Frontal cortex (tissue), 4 donors: Measurements from ENCODE around the gene NECTIN1. TPM values are rescaled to one million over a fixed set of nuclear protein-coding genes. Genes with fewer than 3 reads are reported as not detected.

Source experiments
- DNase-seq, 2 donors: peaks; one replicate each; pipeline ENCODE4 v3.0.0; 2012; ENCODE audit warnings: low spot score in 2 of 2
- FAIRE-seq: peaks from 2 replicates; lab custom pipeline; 2012; peaks lifted over from hg19 to GRCh38; lab: Jason Lieb, UNC
- total RNA-seq: library from RNA; depleted of rRNA; stranded (reverse); fragments of >200 nt; gene quantifications from one replicate; pipeline ENCODE4 v1.2.3, GENCODE V29; 2014
- donor health status: control.
- donor health status: control.
- donor health status: control.

The NECTIN1 gene
- total RNA-seq, 1 donor from 2014 or later: 10.2 TPM

GRCh38 chr11:119680541-119681360, 48.2 kb downstream of the NECTIN1 start:
- no peak for FAIRE-seq
- no peak for DNase-seq

- FAIRE-seq: no peak
Observed at GRCh38 chr11:119679346-119679745, 49.7 kb downstream of the NECTIN1 start.

GRCh38 chr11:119678351-119678750, 50.6 kb downstream of the NECTIN1 start:
- FAIRE-seq (no peak), DNase-seq (no peak)

More at GRCh38 chr11:119679346-119679745, 49.7 kb downstream of the NECTIN1 start:
- no peak for DNase-seq

GRCh38 chr11:119677840-119678239, 51.2 kb downstream of the NECTIN1 start:
- DNase-seq (no peak), FAIRE-seq (no peak)

GRCh38 chr11:119676461-119677020, 52.5 kb downstream of the NECTIN1 start:
- FAIRE-seq (no peak), DNase-seq (no peak)

GRCh38 chr11:119673759-119674336, 55.2 kb downstream of the NECTIN1 start:
- no peak for DNase-seq
- FAIRE-seq: no peak

- no peak for FAIRE-seq
- no peak for DNase-seq
Observed at GRCh38 chr11:119673052-119673758, 55.8 kb downstream of the NECTIN1 start.

GRCh38 chr11:119672597-119672996, 56.4 kb downstream of the NECTIN1 start:
- no peak for DNase-seq
- no peak for FAIRE-seq

- FAIRE-seq: no peak
- DNase-seq: peak; percentile 66 to 69
Observed at GRCh38 chr11:119671561-119672015, 57.4 kb downstream of the NECTIN1 start.

GRCh38 chr11:119671051-119671450, 57.9 kb downstream of the NECTIN1 start:
- DNase-seq (peak; percentile 65), FAIRE-seq (no peak)

GRCh38 chr11:119669487-119669886, 59.5 kb downstream of the NECTIN1 start:
- DNase-seq: no peak
- no peak for FAIRE-seq

- no peak for FAIRE-seq
- no peak for DNase-seq
Observed at GRCh38 chr11:119668676-119669075, 60.3 kb downstream of the NECTIN1 start.

- DNase-seq (peak; percentile 74 to 82), FAIRE-seq (no peak)
Observed at GRCh38 chr11:119666463-119667131, 62.4 kb downstream of the NECTIN1 start.

- DNase-seq (no peak), FAIRE-seq (no peak)
Observed at GRCh38 chr11:119666061-119666460, 62.9 kb downstream of the NECTIN1 start.

GRCh38 chr11:119664701-119665420, 64.1 kb downstream of the NECTIN1 start:
- no peak for FAIRE-seq

GRCh38 chr11:119664063-119664572, 64.9 kb downstream of the NECTIN1 start:
- no peak for FAIRE-seq
- peak in 1 of 2 donors; percentile 37 for DNase-seq

More at GRCh38 chr11:119664701-119665420, 64.1 kb downstream of the NECTIN1 start:
- DNase-seq: no peak

GRCh38 chr11:119663279-119663678, 65.7 kb downstream of the NECTIN1 start:
- DNase-seq (peak; percentile 59 to 74), FAIRE-seq (no peak)

- FAIRE-seq (no peak), DNase-seq (no peak)
Observed at GRCh38 chr11:119661226-119661625, 67.8 kb downstream of the NECTIN1 start.
